Measurements from ENCODE around the gene PTPRK. TPM values are rescaled to one million over a fixed set of nuclear protein-coding genes. Genes with fewer than 3 reads are reported as not detected.
A peak's percentile ranks its signal among the peaks of the same experiment; 100 is the strongest.

The PTPRK gene
- total RNA-seq, 1 donor from 2014 or later, result 48.4 TPM

GRCh38 chr6:128319946-128320345 lies 200.5 kb downstream of the PTPRK start:
- Histone ChIP-seq H3K4me3 (ENCODE audit: low read depth, low read length) (no peak overlapping the region), H3K27me3 (ENCODE audit: control insufficient read depth, insufficient read depth, low read length) (no peaks in the 10 kb centered on the region), H3K36me3 (ENCODE audit: control insufficient read depth, insufficient read depth, low read length) (no peaks in the 10 kb centered on the region)
- no peak for FAIRE-seq
- DNase-seq (ENCODE audit: low read depth), result peak; percentile 18
- TF ChIP-seq CTCF (IDR thresholded peaks at IDR 0.05; ENCODE audit: insufficient read depth, low read length, severe bottlenecking), result no peak

- H3K36me3 ChIP-seq (ENCODE audit: control insufficient read depth, insufficient read depth, low read length), result no peaks in the 10 kb centered on the region
These were observed 201.2 kb downstream of the PTPRK start for GRCh38 chr6:128319157-128319556.

GRCh38 chr6:128316258-128316929 lies 204.0 kb downstream of the PTPRK start:
- TF ChIP-seq CTCF (IDR thresholded peaks at IDR 0.05; ENCODE audit: insufficient read depth, low read length, severe bottlenecking), result no peak
- Histone ChIP-seq H3K4me3 (ENCODE audit: low read depth, low read length) (no peak overlapping the region), H3K36me3 (ENCODE audit: control insufficient read depth, insufficient read depth, low read length) (no peaks in the 10 kb centered on the region), H3K27me3 (ENCODE audit: control insufficient read depth, insufficient read depth, low read length) (no peaks in the 10 kb centered on the region)
- DNase-seq (ENCODE audit: low read depth) (no peak), FAIRE-seq (no peak)

More at GRCh38 chr6:128319157-128319556, 201.2 kb downstream of the PTPRK start:
- no peak for DNase-seq (ENCODE audit: low read depth)
- Histone ChIP-seq H3K4me3 (ENCODE audit: low read depth, low read length) (no peak overlapping the region), H3K27me3 (ENCODE audit: control insufficient read depth, insufficient read depth, low read length) (no peaks in the 10 kb centered on the region)
- TF ChIP-seq CTCF (IDR thresholded peaks at IDR 0.05; ENCODE audit: insufficient read depth, low read length, severe bottlenecking), result no peak
- no peak for FAIRE-seq

- Histone ChIP-seq H3K4me3 (ENCODE audit: low read depth, low read length) (no peak overlapping the region), H3K36me3 (ENCODE audit: control insufficient read depth, insufficient read depth, low read length) (no peaks in the 10 kb centered on the region), H3K27me3 (ENCODE audit: control insufficient read depth, insufficient read depth, low read length) (no peaks in the 10 kb centered on the region)
- no peak for DNase-seq (ENCODE audit: low read depth)
- no peak for TF ChIP-seq CTCF (IDR thresholded peaks at IDR 0.05; ENCODE audit: insufficient read depth, low read length, severe bottlenecking)
- no peak for FAIRE-seq
These were observed 206.2 kb downstream of the PTPRK start for GRCh38 chr6:128314190-128314589.

- Histone ChIP-seq H3K4me3 (ENCODE audit: low read depth, low read length) (no peak overlapping the region), H3K27me3 (ENCODE audit: control insufficient read depth, insufficient read depth, low read length) (no peaks in the 10 kb centered on the region), H3K36me3 (ENCODE audit: control insufficient read depth, insufficient read depth, low read length) (no peaks in the 10 kb centered on the region)
- FAIRE-seq (no peak), DNase-seq (ENCODE audit: low read depth) (no peak)
- no peak for TF ChIP-seq CTCF (IDR thresholded peaks at IDR 0.05; ENCODE audit: insufficient read depth, low read length, severe bottlenecking)
These were observed 208.3 kb downstream of the PTPRK start for GRCh38 chr6:128311944-128312570.

All from bronchial epithelial cell (primary cell).